Smooth muscle cell of the brain vasculature (primary cell): ENCODE data around the gene RPL34.

Experiments
- DNase-seq: peaks from one replicate; pipeline ENCODE4 v3.0.0-alpha.2; 2012; ENCODE audit warnings: low read depth, low spot score

RPL34 gene

DNA sequence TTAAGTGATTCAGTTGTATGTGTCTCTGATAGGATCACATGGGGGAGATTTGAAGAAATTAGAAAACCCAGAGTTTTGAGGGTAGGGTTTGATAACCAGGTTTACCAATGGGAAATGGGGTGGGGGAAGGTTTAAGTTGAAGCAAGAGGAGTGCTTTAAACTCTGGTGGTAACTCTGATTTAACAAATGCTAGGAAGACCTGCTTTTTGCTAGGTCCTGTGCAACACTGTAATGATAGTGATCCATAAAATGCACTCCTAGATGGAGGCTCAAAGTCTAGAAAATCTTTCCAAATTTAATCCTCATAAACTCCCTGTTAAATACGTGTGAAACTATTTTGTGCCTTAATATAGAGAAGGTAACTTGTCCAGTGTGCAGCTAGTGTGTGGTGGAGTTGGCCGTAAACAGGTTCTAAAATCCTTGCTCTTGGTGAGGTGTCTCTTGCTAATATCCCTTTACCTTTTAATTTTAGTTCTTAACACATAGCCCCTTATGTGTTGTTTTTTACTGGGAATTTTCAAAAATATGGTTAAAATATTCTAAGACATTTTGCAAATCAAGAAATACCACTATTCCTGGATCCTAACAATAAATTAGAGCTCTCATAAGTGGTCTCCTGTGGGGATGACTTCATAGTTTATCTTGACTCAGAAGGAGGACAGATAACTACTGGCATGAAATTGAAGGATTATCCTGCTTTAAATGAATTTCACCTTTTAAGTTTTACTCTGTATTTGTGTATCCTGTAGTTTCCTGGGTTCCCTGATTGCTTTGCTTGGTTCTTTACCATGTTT, 4.1 kb downstream of the RPL34 start:
- no peak for DNase-seq

DNA sequence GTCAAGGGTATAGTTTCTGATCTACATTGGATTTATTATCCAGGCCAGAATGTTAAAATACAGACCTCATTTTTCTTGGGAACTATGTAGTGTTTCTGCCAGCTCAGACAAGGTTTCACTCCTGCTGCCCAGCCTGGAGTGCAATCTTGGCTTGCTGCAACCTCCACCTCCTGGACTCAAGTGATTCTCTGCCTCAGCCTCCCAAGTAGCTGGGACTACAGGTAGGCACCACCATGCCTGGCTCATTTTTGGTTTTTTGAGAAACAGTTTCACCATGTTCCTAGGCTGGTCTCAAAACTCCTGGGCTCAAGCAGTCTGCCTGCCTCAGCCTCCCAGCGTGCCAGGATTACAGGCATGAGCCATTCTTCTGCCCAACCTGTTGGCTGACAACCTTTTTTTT, 5.7 kb downstream of the RPL34 start:
- no peak for DNase-seq

DNA sequence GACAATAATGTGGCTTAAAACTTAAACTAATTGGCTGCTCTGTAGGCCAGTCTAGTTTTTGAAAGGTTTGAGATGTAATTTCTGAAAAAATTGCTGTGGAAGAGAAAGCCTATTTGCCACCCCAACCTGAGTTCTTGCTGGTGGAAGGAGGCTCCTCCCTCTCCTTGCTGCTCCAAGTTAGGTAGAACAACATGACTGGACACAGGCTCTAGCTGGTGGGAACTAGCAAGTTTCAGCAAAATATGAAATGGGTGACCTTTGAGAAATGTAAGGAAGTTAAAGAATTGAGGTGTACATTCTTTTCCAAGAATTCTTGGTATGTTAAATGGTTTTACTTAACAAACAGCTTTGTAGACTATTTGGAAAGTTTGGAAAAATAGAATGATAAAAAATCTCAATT, 8.0 kb downstream of the RPL34 start:
- no peak for DNase-seq

DNA sequence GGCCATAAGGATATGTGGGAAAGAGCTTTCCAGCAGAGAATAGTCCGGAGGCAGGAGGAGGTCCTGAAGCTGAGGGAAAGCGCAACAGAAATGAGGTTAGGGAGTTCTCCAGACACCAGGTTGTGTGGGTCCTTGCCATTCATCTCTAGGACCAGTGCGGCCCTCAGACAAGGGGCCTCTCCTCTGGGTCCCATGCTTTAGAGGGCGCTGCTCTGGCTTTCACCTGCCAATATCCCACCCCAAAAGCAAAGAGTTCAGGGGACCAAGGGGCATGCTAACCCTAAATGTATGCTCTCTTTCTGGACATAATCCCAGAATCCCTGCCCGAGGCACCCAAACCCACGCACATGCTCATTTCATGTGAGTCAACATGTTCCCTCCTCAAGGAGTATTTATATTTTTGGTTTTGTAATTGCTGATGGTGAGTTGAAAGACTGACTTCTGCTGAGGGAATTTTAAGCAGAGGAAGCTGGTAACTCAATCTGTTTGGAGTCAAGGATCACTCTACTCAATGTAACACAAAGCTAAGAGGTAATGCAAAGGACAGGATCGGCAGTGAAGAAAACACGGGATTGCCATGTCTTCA, 14.8 kb downstream of the RPL34 start:
- DNase-seq = no peak

DNA sequence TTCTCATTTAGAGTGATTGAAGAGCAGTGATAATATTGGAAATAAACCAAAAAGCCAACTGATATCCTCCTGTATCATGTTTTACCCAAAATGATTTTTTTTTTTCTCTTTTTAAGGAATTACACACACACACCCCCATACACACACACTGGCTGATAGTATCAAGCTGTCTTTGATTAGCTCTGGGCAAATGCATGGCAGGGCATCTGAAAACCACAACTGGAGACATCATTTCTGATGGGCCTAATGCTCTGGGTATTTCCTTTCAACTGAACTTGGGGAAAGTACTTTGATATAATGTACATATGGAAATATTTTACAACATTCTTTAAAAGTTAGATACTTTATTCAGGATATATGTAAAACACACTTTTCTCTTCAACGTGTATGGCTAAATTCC, 15.9 kb downstream of the RPL34 start:
- DNase-seq = no peak

DNA sequence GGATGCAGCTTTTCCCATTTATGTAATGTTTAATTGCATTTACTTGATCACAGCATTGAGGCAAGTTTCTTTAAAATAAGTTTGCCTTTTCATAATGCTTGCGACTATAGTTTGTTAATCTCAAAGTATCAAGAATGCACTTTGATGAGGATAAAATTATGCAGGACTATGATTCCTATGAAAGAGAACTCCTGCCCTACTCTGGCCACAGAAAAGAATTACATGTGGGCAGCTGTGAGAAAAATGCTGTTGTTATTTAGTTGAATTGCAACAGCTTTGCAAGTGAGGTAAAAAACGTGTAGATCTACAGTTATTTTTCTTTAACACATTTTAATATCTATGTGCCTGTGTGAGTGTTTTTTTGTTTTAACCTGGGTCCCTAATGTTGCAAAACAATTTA, 17.5 kb downstream of the RPL34 start:
- no peak for DNase-seq

DNA sequence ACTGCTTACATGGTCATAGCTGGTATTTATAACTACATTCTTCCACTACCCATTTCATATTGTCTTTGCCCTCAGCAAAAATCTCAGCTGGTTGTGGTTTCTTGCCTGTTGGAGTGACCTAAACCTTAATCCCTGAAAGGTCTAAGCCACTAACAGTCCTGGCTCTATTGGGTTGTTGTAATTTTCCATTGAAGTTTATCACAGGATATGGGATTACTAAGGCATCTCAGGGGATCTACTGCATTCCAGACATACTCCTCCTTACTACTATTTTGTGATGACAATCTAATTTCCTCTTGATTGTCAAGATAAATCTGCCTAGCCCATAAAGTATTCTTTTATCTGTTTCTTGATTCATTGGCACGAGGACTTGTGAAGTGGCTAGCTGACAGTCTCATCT, 23.9 kb downstream of the RPL34 start:
- DNase-seq = no peak

DNA sequence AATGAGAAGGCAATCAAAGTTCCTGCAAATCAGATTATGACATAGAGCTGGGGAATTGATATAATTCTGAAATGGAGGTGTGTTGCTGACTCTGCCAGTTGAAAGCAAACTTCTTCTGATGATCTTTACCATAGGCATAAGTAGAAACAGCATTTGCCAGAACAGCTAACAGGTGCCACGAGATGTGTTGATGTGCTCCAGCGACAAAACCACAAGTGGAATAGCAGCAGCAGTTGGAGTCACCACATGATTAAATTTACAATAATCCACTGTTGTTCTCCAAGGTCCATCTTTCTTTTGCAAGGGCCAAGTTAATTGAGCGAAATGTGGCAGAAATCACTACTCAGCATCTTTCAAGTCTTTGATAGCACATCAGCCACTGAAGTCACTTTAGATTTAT, 26.3 kb downstream of the RPL34 start:
- DNase-seq = no peak

DNA sequence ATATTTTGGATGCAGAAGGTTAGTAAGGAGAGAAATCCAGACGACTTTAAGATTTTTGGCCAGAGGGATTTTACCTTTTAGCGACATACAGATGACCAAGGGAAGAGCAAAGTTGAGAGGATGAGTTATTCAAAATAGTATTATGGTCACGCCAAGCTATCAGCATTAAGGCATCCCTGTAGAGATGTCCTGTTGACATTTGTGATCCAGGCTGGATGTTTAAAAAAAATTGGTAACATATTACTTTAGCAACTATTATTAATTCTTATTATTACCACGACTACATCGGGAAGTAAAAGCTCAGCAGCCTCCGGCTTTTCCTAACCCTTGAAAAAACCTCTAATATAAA, 29.5 kb downstream of the RPL34 start:
- no peak for DNase-seq

DNA sequence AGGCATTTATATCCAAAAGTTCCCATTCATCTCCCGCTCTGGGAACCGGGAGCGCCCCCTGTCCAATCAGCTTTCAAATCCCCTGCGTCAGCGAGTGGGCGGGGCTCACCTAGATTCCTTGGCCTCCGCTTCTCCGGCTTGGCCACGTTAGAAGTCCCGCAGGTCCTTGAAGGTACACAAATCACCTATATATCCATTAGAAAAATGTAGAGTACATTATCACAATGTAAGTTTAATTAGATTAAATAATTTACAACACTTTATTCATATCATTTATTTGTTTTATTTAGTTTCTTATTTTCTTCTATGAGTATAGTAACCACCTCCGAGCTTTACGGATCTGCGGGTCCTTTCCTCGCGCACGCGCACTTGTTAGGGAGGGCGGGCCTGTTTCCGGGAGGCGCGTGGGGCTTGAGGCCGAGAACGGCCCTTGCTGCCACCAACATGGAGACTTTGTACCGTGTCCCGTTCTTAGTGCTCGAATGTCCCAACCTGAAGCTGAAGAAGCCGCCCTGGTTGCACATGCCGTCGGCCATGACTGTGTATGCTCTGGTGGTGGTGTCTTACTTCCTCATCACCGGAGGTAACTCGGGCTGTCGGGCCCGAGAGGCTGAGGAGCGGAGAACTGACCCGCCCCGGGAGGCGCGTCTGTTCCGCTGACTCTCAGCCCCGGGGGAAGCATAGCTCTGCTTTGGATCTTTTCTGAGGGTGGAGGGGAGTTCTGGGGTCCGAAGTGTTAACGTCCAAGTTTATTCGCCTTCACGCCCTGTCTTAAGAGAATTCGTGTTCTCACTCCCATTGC, 30.0 kb downstream of the RPL34 start, which contains the start of gene OSTC:
Gene OSTC (plus strand): TSS at position 388 of the 802 bp plus-strand sequence. CDS start 57 bp downstream, at position 445.
- peak; percentile 97 for DNase-seq

DNA sequence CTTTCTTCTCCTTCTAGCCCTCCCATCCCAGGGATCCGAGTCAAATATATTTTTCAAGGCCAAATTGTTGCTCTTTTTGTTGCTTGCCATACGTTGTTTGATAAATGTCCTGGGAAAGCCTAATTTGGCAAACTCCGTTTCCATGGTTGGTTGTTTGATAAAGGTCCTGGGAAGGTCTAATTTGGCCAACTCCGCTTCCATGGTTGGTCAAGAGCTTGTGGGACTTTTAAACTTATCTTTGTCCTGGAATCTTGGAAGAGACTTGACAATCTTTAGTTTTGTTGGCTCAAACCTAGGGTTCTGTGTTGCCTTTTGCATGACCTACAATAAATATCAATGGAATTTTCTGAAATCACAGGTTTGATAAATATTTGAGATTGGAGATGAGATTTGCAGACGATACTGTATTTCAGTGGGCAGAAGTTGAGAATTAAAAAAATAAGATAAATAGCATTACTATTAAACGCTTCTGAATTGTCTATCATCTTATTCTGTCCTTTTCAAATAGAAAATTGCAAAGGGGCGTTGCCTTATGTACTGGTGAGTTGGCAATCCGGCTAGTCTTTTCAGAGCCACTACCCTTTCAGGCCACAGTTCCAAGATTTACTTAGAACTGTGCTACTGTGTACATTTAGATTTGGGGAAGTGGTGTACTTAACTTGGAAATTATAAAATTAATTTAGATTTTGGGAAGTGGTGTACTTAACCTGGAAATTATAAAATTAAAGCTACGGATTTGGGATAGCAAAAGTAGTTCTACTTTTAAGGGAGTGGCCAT, 30.8 kb downstream of the RPL34 start:
- DNase-seq = peak; percentile 41

DNA sequence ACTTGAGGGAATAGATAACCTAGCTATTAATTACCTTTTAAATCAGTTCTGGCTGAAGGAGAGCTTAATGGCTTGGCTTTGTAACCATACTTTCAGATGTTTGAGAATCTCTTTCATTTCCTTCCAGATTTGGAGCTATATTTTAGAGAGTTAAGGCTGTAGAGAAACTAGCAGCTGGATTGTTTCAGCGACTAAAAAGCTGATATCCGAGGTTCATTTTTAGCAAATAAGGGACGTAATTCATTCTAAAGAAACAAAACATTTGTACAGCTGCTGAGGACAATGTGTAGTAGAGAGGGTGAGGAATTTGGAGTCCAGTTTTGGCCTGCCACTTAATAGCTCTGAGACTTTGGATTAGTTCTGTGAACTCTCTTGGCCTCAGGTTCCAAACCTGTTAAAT, 42.3 kb downstream of the RPL34 start:
- no peak for DNase-seq

DNA sequence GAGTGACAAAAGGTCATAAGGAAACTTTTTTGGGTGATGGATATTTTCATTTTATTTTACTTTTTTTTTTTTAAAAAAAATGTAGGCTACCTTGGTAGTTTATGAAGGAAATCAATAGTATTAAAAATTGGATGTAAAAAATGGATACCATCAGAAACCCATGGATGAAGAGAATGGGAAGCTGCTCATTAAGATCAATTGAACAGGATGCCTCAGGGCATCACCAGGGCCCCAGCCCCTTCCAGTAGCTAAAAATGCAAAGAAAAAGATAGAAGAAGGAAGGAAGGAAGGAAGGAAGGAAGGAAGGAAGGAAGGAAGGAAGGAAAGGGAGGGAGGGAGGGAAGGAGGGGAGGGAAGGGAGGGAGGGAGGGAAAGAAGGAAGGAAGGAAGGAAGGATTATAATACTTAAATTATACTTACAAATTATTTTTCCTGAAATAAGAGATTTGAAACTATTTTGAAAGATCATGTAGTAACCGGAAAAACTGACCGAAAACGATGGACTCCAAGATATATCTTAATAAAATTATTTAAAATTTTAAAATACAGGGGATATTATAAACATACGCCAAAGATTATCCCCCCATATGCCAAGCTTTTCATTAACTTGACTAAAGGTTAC, 54.1 kb downstream of the RPL34 start:
- DNase-seq = no peak
